Memory B cell (primary cell): ENCODE data around the gene HIVEP2.

Experiments used
- ATAC-seq: fragments of 150-1000 bp; cut with Tn5 transposase; 2 replicates; pipeline ENCODE4 v1.10.0; 2021; ENCODE audit warnings: low read depth, mild to moderate bottlenecking, moderate library complexity
- DNase-seq, 2 donors: peaks; one replicate each; pipeline ENCODE4 v3.0.0; 2022; ENCODE audit warnings: low spot score in 2 of 2
- H3K27ac Mint-ChIP-seq: one replicate; pipeline ENCODE4 v1.8.0; 2022; ENCODE audit warnings: mild to moderate bottlenecking, moderate library complexity, mixed read lengths
- H3K27me3 Mint-ChIP-seq: one replicate; pipeline ENCODE4 v1.8.0; 2022; ENCODE audit warnings: mixed read lengths
- H3K36me3 Mint-ChIP-seq: one replicate; pipeline ENCODE4 v1.8.0; 2022; ENCODE audit warnings: mild to moderate bottlenecking, mixed read lengths
- H3K4me1 Mint-ChIP-seq: one replicate; pipeline ENCODE4 v1.8.0; 2022; ENCODE audit warnings: mixed read lengths
- H3K4me3 Mint-ChIP-seq: one replicate; pipeline ENCODE4 v1.8.0; 2022; ENCODE audit warnings: mild to moderate bottlenecking, moderate library complexity, mixed read lengths
- H3K9me3 Mint-ChIP-seq: one replicate; pipeline ENCODE4 v1.8.0; 2022; ENCODE audit warnings: mixed read lengths

Gene HIVEP2

DNA sequence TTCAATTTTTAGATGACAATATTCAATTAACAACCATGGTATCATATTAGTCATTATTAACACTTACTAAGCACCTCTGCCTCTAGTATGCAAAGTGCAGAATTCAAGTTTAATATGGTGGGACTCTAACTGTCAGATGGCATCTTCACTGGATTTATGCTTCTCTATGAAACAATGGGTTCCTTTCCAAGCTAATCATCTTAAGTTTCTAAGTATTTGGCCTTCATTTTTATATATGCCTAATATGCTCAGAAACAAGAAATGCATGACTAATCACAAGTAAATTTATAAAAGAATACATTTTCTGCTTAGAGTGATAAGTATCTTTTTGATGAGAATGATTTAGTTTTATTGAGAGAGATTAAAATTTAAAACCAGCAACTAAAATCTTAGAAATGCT lies 144.7 kb downstream of the HIVEP2 start:
- Mint-ChIP-seq H3K9me3 (no peaks in the 10 kb centered on the region), H3K27me3 (no peaks in the 10 kb centered on the region), H3K27ac (peak overlapping the region; percentile 86), H3K4me1 (peaks cover 36% of the 10 kb centered on the region), H3K4me3 (no peak overlapping the region), H3K36me3 (peaks cover 13% of the 10 kb centered on the region)
- DNase-seq (no peak), ATAC-seq (no peak)

DNA sequence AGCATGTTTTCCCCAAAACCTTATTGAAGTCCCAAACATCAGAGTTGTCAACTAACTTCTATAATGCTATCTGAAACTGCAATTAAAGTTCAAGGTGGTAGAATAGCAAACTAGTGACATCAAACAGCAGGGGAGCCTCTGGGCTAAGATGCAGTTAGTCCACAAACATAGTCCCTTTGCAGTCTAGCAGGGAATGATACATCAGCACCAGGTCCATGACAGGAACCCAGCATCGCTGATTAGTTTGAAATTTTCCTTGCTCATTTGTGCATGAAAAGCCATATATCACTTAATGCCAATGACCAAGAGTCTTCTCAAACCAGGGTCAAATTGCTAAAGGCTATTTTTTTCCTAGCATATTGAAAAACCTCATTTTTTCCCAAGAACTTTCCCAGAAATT lies 145.3 kb downstream of the HIVEP2 start:
- H3K36me3 Mint-ChIP-seq, result peaks cover 10% of the 10 kb centered on the region
- no peak overlapping the region for H3K27ac Mint-ChIP-seq
- H3K27me3 Mint-ChIP-seq, result no peaks in the 10 kb centered on the region
- peaks cover 32% of the 10 kb centered on the region for H3K4me1 Mint-ChIP-seq
- no peak overlapping the region for H3K4me3 Mint-ChIP-seq
- no peak for ATAC-seq
- no peak for DNase-seq
- H3K9me3 Mint-ChIP-seq, result no peaks in the 10 kb centered on the region

DNA sequence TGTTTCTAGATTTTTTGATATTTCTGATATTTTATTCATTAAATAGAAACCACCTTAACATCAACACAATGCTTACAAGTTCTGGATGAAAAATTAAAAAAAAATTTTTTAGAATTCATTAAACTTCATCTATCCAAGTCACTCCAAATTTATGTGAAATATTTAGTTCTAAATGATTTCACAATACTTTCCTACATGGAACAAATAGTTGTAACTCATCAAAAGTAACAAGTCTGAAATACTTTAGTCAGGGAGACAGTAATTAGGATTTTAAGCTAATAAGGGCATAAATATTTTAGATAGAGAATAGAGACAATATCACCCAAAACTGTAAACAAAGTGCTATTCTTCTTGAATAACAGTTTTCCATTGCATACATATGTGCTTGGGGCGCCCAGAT lies 147.8 kb downstream of the HIVEP2 start:
- ATAC-seq, result no peak
- Mint-ChIP-seq H3K27ac (no peak overlapping the region), H3K4me1 (peaks cover 26% of the 10 kb centered on the region), H3K4me3 (no peak overlapping the region), H3K9me3 (no peaks in the 10 kb centered on the region), H3K27me3 (no peaks in the 10 kb centered on the region), H3K36me3 (peaks cover 10% of the 10 kb centered on the region)
- DNase-seq, result no peak

DNA sequence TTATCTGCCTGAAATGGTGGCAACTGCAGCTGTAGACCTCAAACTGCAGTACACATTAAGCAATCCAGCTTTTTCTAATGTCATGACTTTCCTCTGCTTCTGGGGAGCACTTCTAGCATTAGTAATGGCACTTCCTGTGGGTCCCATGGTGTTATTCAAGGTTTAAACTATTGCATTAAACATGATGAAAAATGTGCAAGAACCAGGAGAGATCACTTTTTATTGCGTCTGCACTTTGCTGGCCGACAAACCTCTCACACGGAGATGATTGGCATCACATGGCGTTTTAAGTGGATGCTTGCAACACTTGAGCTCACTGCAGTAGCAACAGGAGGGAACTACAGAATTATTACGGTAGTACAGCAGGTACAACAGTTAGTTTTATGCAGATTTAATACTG lies 148.4 kb downstream of the HIVEP2 start:
- Mint-ChIP-seq H3K4me3 (no peak overlapping the region), H3K36me3 (peaks cover 10% of the 10 kb centered on the region), H3K4me1 (peaks cover 24% of the 10 kb centered on the region), H3K27me3 (no peaks in the 10 kb centered on the region), H3K27ac (no peak overlapping the region), H3K9me3 (no peaks in the 10 kb centered on the region)
- DNase-seq, result no peak
- no peak for ATAC-seq

DNA sequence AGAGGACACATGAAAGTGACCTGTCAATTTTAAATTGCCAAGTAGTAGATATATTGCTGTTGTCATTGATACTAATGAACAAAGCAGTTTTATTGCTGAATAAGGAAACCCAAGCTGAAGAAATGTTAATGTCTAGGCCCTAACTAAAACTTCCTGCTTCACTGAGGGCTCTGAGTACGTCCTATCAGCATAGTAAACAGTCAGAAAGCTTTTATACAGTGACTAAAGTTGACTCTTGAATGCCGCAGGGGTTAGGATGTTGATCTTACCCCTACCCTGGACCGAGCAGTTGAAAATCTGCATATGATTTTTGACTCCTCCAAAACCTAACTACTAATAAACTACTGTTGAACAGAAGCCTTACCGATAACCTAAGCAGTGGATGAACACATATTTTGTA lies 149.0 kb downstream of the HIVEP2 start:
- Mint-ChIP-seq H3K27me3 (no peaks in the 10 kb centered on the region), H3K4me1 (peaks cover 24% of the 10 kb centered on the region), H3K4me3 (no peak overlapping the region), H3K36me3 (peaks cover 9% of the 10 kb centered on the region), H3K27ac (no peak overlapping the region), H3K9me3 (no peaks in the 10 kb centered on the region)
- ATAC-seq (no peak), DNase-seq (no peak)

DNA sequence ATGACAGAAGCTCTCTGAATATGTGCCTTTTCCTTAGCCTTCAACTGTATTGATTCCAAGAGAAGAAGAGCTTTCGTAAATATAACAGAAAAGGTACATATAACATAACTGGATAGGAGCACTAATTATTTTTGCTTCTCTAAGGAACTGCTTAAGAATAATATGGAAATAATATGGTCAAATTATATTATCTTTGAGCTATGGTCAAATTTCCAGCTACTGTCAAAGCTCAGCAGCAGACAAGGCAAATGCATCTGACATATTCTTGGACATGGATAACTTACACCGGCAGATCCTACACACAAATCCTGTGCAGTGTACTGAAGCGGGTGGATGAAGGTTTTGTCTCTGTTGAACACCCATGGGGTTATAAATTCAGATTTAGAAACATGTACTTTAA lies 150.6 kb downstream of the HIVEP2 start:
- peaks cover 7% of the 10 kb centered on the region for H3K36me3 Mint-ChIP-seq
- H3K27me3 Mint-ChIP-seq, result no peaks in the 10 kb centered on the region
- DNase-seq (no peak), ATAC-seq (no peak)
- peaks cover 27% of the 10 kb centered on the region for H3K4me1 Mint-ChIP-seq
- no peaks in the 10 kb centered on the region for H3K9me3 Mint-ChIP-seq
- no peak overlapping the region for H3K27ac Mint-ChIP-seq
- no peak overlapping the region for H3K4me3 Mint-ChIP-seq

DNA sequence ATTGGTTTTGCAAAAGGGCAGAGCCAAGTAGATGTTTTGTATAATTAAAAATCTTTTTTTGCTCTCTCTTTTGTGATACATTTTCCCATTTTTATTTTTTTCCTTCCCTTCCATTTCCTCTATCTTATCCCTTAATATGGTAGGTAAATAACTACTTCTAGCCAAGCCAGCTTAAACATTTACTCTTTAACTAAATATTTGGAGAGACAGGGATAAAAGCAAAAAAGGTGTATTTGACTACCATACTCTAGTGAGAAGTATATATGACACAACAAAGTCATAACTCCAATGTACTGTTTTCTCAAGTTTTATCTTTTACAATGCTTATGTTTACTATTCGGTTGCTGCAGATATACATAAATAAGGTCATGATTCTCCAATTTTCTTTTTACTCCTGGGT lies 154.7 kb downstream of the HIVEP2 start:
- no peak overlapping the region for H3K27ac Mint-ChIP-seq
- no peaks in the 10 kb centered on the region for H3K9me3 Mint-ChIP-seq
- peaks cover 24% of the 10 kb centered on the region for H3K4me1 Mint-ChIP-seq

DNA sequence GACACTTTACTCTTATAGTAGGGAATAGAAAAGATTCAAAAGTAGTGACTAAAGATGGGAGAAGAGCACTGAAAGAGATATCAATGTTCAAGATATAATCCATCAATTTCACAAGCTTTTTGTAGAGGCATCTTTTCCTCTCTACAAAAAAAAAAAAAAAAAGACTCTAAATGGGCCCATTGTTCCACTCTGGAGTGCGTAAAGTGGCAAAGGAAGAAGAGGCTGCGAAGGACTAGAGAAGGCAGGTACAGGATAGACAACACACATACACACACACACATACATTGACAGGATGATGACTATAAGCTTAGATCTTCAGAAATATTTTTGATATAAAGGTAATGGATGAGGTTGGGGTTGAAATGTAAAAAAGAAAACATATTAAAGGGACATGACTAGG lies 157.6 kb downstream of the HIVEP2 start:
- Mint-ChIP-seq H3K4me3 (no peak overlapping the region), H3K27ac (peak overlapping the region; percentile 5), H3K9me3 (no peaks in the 10 kb centered on the region), H3K36me3 (peaks cover 13% of the 10 kb centered on the region), H3K27me3 (no peaks in the 10 kb centered on the region), H3K4me1 (peaks cover 25% of the 10 kb centered on the region)
- ATAC-seq, result no peak
- no peak for DNase-seq

More for the DNA sequence above, 154.7 kb downstream of the HIVEP2 start:
- peaks cover 13% of the 10 kb centered on the region for H3K36me3 Mint-ChIP-seq
- no peak overlapping the region for H3K4me3 Mint-ChIP-seq
- DNase-seq (no peak), ATAC-seq (no peak)
- H3K27me3 Mint-ChIP-seq, result no peaks in the 10 kb centered on the region

DNA sequence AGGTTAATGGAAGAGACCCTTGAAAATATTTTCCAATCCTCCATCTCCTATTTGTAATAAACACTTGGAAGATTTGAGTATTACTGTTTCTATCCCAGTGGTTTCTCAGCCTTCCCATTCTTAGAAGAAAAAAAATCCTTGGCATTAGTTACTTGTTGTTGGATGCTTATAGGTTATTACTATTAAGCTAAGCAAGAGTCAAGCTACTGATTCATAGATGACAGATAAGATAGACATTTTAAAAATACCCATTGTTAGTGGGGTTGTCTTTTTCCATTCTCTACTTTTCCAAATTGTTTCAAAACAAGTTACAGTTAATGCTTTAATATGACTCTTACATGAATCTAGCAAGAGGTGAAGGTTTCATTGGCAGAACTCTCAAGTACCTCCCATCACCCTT lies 158.5 kb downstream of the HIVEP2 start:
- Mint-ChIP-seq H3K36me3 (peaks cover 8% of the 10 kb centered on the region), H3K27ac (peak overlapping the region; percentile 39)

DNA sequence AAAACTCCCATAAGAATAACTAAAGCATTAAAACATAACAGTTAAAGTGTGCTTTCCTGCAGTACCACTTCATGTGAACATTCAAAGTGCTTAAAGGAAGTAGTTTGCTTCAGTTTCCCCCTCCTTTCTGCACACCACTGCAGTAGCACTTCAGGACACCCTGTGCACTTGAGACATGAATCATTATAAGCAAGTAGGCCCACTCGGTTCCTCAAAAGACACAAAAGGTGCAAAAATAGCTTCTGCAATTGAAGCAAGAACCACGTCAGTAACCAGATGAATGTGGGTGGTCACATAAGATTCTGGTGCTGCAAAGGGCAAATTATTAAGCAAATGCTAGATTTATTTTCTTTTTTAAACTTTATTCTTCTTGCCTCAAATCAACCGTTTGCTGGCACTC lies 160.6 kb downstream of the HIVEP2 start:
- H3K36me3 Mint-ChIP-seq, result peaks cover 12% of the 10 kb centered on the region

More for the DNA sequence above, 158.5 kb downstream of the HIVEP2 start:
- DNase-seq (no peak), ATAC-seq (no peak)
- no peak overlapping the region for H3K4me3 Mint-ChIP-seq
- peaks cover 19% of the 10 kb centered on the region for H3K4me1 Mint-ChIP-seq
- no peaks in the 10 kb centered on the region for H3K27me3 Mint-ChIP-seq
- no peaks in the 10 kb centered on the region for H3K9me3 Mint-ChIP-seq

DNA sequence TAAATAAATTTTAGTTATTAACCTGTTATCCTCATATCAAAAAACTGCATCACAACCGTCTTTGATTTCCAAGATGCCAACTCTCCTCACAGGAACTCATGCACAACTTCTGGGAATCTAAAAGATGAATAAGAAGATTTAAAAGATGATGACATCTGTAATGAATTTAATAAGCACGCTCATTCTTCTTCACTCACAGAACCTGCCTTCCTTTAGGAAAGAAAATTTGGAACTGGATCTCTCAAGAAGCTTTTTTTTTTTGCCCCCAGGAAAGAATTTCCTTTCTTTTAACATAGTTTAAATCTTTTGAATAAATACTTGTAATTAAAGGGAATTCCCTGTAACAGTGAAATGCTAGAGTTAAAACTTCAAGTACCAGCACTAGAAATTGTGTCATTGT lies 161.5 kb downstream of the HIVEP2 start:
- ATAC-seq (no peak), DNase-seq (no peak)
- Mint-ChIP-seq H3K27ac (no peak overlapping the region), H3K9me3 (no peaks in the 10 kb centered on the region), H3K4me1 (peaks cover 8% of the 10 kb centered on the region), H3K27me3 (no peaks in the 10 kb centered on the region), H3K4me3 (no peak overlapping the region), H3K36me3 (peaks cover 10% of the 10 kb centered on the region)

More for the DNA sequence above, 160.6 kb downstream of the HIVEP2 start:
- H3K4me1 Mint-ChIP-seq, result peaks cover 12% of the 10 kb centered on the region
- no peaks in the 10 kb centered on the region for H3K27me3 Mint-ChIP-seq
- H3K27ac Mint-ChIP-seq, result peak overlapping the region; percentile 81
- peak overlapping the region; percentile 52 for H3K4me3 Mint-ChIP-seq
- peak; percentile 99 for ATAC-seq
- peak in 1 of 2 donors; percentile 61 for DNase-seq
- no peaks in the 10 kb centered on the region for H3K9me3 Mint-ChIP-seq

DNA sequence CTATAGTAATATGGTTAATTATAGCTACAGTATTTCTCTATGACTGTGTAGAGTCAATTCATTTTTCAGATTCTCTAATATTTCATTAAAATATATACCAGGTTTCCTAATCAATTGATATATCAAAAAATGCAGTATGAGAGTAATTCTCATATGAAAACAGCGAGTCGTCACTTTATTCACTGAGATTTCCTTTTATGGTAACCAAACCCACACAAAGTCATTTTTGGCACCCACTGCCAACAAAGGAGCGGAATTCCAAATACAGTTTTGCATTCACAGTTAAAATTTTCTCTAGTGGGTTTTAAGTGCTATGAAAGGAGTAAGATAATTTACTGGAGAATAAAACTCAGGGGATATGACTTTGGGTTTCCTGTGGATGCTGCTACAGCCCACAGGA lies 163.8 kb downstream of the HIVEP2 start:
- Mint-ChIP-seq H3K4me3 (no peak overlapping the region), H3K27me3 (no peaks in the 10 kb centered on the region), H3K9me3 (no peaks in the 10 kb centered on the region), H3K36me3 (peaks cover 7% of the 10 kb centered on the region), H3K27ac (no peak overlapping the region), H3K4me1 (peaks cover 7% of the 10 kb centered on the region)
- DNase-seq, result no peak
- no peak for ATAC-seq

DNA sequence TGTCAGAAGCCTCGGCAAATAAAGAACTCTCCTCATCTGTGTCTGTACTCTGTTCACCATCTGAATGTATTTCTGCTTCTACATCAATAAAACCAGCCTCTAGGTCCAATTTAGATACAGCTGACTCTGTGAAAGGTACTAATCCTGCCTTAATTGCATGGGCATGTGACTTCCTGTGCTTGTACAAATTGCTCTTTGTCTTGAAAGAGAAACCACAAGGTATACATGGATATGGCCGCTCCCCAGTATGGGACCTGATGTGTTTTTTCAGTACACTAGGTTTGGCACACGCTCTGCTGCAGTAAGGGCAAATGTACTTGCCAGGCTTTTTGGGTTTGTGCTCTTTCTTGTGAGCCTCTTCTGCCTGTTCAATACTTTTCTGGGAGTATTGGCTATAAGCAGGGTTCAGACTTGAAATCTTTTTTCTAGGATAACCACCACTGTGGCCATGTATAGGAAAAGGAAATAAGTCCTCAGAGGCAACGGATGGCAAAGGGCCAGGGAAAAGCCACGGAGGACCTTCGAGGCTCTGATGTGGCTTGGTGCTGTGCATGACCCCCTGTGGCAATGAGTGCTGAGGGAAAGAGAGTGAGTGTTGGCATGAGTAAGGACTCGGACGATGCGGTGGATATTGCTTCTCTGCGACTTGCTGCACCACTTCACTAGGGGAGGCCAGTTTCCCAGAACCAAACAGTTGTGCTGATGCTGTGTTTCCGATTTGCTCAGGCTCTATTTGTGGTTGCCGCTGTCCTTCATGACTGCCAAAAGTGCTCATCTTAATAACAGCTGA lies 170.9 kb downstream of the HIVEP2 start:
- ATAC-seq (no peak), DNase-seq (no peak)
- no peaks in the 10 kb centered on the region for H3K27me3 Mint-ChIP-seq
- no peaks in the 10 kb centered on the region for H3K9me3 Mint-ChIP-seq
- no peak overlapping the region for H3K27ac Mint-ChIP-seq
- H3K4me3 Mint-ChIP-seq, result no peak overlapping the region
- no peaks in the 10 kb centered on the region for H3K4me1 Mint-ChIP-seq
- peaks cover 35% of the 10 kb centered on the region for H3K36me3 Mint-ChIP-seq

DNA sequence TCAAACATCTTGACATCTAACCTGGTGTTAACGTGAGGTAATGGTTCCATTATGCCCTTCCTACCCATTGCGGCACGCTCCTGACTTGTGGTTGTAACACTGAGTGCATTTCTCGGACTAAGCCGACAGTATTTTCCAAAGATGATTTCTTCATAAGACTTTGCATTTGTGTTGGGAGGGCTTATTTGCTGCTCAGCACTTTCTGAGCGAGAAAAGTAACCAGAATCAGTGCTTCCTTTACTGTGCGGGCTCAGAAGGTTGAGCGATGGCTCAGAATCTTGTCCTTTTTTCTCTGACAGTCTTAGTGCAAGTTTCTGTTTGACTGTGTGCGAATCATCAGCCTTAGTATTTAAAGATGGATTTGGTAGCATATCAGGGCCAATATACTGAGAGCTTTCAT lies 171.7 kb downstream of the HIVEP2 start:
- ATAC-seq (no peak), DNase-seq (no peak)
- Mint-ChIP-seq H3K9me3 (no peaks in the 10 kb centered on the region), H3K36me3 (peaks cover 37% of the 10 kb centered on the region), H3K4me3 (no peak overlapping the region), H3K27me3 (no peaks in the 10 kb centered on the region), H3K4me1 (no peaks in the 10 kb centered on the region), H3K27ac (no peak overlapping the region)

DNA sequence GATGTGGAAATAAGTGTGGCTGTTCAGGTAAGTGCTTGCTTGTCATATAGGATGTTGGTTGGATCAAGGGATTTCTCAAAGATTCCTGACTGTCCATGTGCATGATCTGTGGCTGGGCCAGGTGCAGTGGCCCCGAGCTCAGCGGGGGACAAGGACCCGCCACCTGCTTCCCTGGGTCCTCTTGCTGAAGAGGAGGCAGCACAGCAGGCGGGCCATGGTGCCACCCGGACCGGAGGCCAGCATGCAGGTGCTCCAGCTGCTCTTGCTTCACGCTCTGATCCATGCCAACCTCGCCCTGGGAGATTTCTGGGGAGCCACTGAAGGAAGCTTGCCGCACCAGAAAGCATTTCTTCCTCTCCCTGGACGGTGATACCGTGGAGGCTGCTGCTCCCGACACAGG lies 173.8 kb downstream of the HIVEP2 start:
- Mint-ChIP-seq H3K4me1 (no peaks in the 10 kb centered on the region), H3K4me3 (no peak overlapping the region), H3K9me3 (no peaks in the 10 kb centered on the region), H3K27ac (no peak overlapping the region), H3K36me3 (peaks cover 51% of the 10 kb centered on the region), H3K27me3 (no peaks in the 10 kb centered on the region)
- no peak for DNase-seq
- no peak for ATAC-seq
